Measurements from ENCODE around the gene SDCBP2.

Gene SDCBP2

GRCh38 chr20:1331801-1332453 lies 3.0 kb upstream of the SDCBP2 start:
- no peak overlapping the region for H3K4me3 ChIP-seq (replicated peaks in 1 of 2; ENCODE audit: low read depth in 2 of 2, low read length in 2 of 2)
- DNase-seq (ENCODE audit: low read depth in 2 of 2): no peak
- no peak for TF ChIP-seq CTCF (IDR thresholded peaks at IDR 0.05; ENCODE audit: low read depth, low read length)

GRCh38 chr20:1331101-1331500 lies 2.2 kb upstream of the SDCBP2 start:
- DNase-seq (ENCODE audit: low read depth in 2 of 2): no peak
- no peak for TF ChIP-seq CTCF (IDR thresholded peaks at IDR 0.05; ENCODE audit: low read depth, low read length)
- H3K4me3 ChIP-seq (replicated peaks in 1 of 2; ENCODE audit: low read depth in 2 of 2, low read length in 2 of 2): no peak overlapping the region

- H3K4me3 ChIP-seq (replicated peaks in 1 of 2; ENCODE audit: low read depth in 2 of 2, low read length in 2 of 2): no peak overlapping the region
- TF ChIP-seq CTCF (IDR thresholded peaks at IDR 0.05; ENCODE audit: low read depth, low read length): no peak
- peak; percentile 79 to 87 for DNase-seq (ENCODE audit: low read depth in 2 of 2)
Measured at GRCh38 chr20:1330075-1330830, 1.3 kb upstream of the SDCBP2 start.

GRCh38 chr20:1327827-1328679 lies 886 bp downstream of the SDCBP2 start:
- H3K4me3 ChIP-seq (replicated peaks in 1 of 2; ENCODE audit: low read depth in 2 of 2, low read length in 2 of 2): no peak overlapping the region
- DNase-seq (ENCODE audit: low read depth in 2 of 2): no peak
- no peak for TF ChIP-seq CTCF (IDR thresholded peaks at IDR 0.05; ENCODE audit: low read depth, low read length)

- peak; percentile 83 to 85 for DNase-seq (ENCODE audit: low read depth in 2 of 2)
- TF ChIP-seq CTCF (IDR thresholded peaks at IDR 0.05; ENCODE audit: low read depth, low read length): no peak
- H3K4me3 ChIP-seq (replicated peaks in 1 of 2; ENCODE audit: low read depth in 2 of 2, low read length in 2 of 2): no peak overlapping the region
Measured at GRCh38 chr20:1327241-1327653, 1.7 kb downstream of the SDCBP2 start.

- peak overlapping the region; percentile 77 to 78 for H3K4me3 ChIP-seq (replicated peaks in 1 of 2; ENCODE audit: low read depth in 2 of 2, low read length in 2 of 2)
- TF ChIP-seq CTCF (IDR thresholded peaks at IDR 0.05; ENCODE audit: low read depth, low read length): no peak
- peak; percentile 66 to 72 for DNase-seq (ENCODE audit: low read depth in 2 of 2)
Measured at GRCh38 chr20:1326031-1326930, 2.7 kb downstream of the SDCBP2 start.
